ENCODE measurements around the gene OR2G6. TPM values are rescaled to one million over a fixed set of nuclear protein-coding genes. Genes with fewer than 3 reads are reported as not detected.

Gene OR2G6
- total RNA-seq: not detected in 2 replicates

GRCh38 chr1:248507773-248508172 lies at the start of gene OR2G6:
Gene OR2G6 (plus strand): TSS chr1:248508073. CDS start chr1:248521647, 13,574 bp downstream.

GRCh38 chr1:248473051-248473450 lies 34.8 kb upstream of the OR2G6 start, which contains the start of gene OR2T3:
Gene OR2T3 (plus strand): TSS chr1:248473351. CDS start chr1:248473351, 0 bp downstream.

DNA sequence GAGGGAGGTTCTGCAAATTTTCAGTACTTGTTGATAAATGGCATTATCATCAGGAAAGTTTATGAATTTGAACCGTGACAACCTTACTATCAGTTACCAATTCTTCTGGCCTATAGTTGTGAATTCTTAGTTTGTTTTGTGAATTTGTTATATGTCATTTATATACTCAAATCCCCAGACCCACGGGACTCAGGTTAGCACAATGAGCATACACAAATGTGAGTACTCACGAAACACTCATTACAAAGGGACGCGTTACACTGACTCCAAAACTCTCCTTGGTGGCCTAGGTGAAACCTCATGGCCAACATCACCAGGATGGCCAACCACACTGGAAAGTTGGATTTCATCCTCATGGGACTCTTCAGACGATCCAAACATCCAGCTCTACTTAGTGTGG lies 19.6 kb upstream of the OR2G6 start, which contains the start of gene OR2T5:
TSS of gene OR2T5 (plus strand) at position 301 of the 400 bp plus-strand sequence. CDS start at position 301, 0 bp downstream.

GRCh38 chr1:248562672-248563071 lies 54.8 kb downstream of the OR2G6 start, which contains the start of gene OR2T29:
Gene OR2T29 (minus strand): TSS chr1:248562772. CDS start chr1:248559491, 3,281 bp downstream.

DNA sequence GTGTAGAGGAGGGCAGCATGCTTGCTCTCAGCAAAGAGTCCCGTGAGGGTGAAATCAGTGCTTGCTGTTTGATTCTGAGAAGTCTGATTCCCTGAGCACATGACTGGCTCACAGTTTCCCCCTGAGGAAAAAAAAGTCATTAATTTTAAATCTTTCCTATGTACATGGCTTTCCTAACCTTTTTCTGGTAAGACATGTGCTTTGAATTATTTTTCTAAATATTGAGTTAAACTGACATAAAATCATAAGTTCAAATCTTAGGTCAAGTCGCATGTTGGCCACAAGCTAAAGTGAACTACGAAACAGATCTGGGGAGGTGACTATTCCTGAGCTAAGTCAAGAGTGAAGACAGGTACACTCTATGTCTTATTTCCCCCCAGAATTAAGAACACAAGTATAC lies 66.8 kb downstream of the OR2G6 start, which contains the start of gene OR2T34:
TSS of gene OR2T34 (minus strand) at position 101 of the 400 bp plus-strand sequence. CDS start at position 101, 0 bp downstream.

Other genes with a start within 250 kb of the OR2G6 start
- gene OR2T33, start 230.1 kb upstream of the OR2G6 start, total RNA-seq: not detected in 2 replicates
- gene OR2T12, start 204.6 kb upstream of the OR2G6 start, total RNA-seq: not detected in 2 replicates
- not detected in 2 replicates for gene OR2M7, start 183.5 kb upstream of the OR2G6 start, total RNA-seq
- gene OR14C36, start 159.3 kb upstream of the OR2G6 start, total RNA-seq: not detected in 2 replicates
- gene OR2T4, start 146.4 kb upstream of the OR2G6 start, total RNA-seq: not detected in 2 replicates
- gene OR2T6, start 132.3 kb upstream of the OR2G6 start, total RNA-seq: not detected in 2 replicates
- not detected in 2 replicates for gene OR2T1, start 105.0 kb upstream of the OR2G6 start, total RNA-seq
- gene OR2T2, start 62.4 kb upstream of the OR2G6 start, total RNA-seq: not detected in 2 replicates
- not detected in 2 replicates for gene OR2T3, start 34.7 kb upstream of the OR2G6 start, total RNA-seq
- gene OR2T5, start 19.5 kb upstream of the OR2G6 start, total RNA-seq: not detected in 2 replicates
- gene OR2T29, start 54.7 kb downstream of the OR2G6 start, total RNA-seq: not detected in 2 replicates
- gene OR2T34, start 66.7 kb downstream of the OR2G6 start, total RNA-seq: not detected in 2 replicates
- gene OR2T10, start 89.6 kb downstream of the OR2G6 start, total RNA-seq: not detected in 2 replicates
- gene OR2T11, start 127.0 kb downstream of the OR2G6 start, total RNA-seq: not detected in 2 replicates
- gene OR2T35, start 137.2 kb downstream of the OR2G6 start, total RNA-seq: not detected in 2 replicates
- gene OR2T27, start 147.5 kb downstream of the OR2G6 start, total RNA-seq: not detected in 2 replicates
- gene OR14I1, start 194.7 kb downstream of the OR2G6 start, total RNA-seq: not detected in 2 replicates
- not detected in 2 replicates for gene LYPD8, start 247.7 kb downstream of the OR2G6 start, total RNA-seq

All from mammary microvascular endothelial cell (primary cell).